CD4-positive, alpha-beta T cell treated with Interleukin-2 at 100 ng/mL for 4 hours (primary cell): Measurements from ENCODE around the gene PRDM2.

Experiments used
- DNase-seq: peaks from one replicate; pipeline ENCODE4 v3.0.0-alpha.2; 2020; ENCODE audit warnings: low spot score

PRDM2 gene

DNA sequence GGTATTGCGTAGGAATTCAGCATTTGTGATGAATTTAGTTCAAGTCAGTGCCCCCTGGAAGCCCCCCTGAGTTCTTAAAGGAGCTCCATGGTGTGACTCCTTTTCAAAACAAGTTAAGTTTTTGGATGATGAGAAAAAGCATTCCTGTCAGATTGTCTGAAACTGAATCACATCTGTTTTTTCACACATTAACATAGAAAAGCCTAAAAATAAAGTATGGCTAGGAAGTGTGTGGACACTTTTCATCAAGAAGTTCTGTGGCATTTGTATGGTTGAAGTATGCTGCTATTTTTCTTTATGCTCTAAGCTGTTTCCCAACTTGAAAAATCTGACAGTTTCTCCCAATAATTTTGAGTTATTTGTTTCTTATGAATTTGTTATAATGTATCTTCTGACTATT is 33.7 kb downstream of the PRDM2 start:
- DNase-seq: no peak

DNA sequence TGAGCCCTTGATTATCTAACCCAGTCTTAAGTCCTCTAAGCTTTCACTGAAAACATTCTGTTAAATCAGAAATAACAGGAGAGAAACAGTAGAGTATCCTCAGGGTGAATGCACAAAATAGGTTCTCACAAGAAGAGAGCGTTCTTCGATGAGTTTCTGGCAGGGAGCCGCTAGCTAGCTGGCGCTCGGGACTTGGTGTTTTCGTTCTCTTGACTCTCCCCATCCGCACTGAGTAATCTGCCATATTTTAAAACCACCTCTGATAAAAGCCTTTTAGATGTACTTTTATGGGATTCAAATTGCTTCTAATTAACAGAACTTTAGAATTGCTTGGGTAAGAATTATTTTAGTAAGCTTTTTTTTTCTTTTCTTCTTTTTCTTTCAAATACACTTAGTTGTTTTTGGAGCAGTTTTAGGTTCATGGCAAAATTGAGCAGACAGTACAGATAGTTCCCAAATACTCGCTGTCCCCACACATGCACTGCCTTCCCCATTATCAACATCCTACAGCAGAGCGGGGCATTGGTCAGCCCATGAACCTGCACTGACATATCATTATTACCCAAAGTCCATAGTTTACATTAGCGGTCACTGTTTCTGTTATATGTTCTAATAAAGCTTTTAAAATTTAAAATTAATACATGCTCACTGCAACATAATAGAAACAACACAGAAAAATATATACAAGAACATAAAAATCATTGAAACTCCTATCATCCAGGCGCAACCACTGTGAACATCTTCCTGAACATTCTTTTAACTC is 35.4 kb downstream of the PRDM2 start:
- no peak for DNase-seq

DNA sequence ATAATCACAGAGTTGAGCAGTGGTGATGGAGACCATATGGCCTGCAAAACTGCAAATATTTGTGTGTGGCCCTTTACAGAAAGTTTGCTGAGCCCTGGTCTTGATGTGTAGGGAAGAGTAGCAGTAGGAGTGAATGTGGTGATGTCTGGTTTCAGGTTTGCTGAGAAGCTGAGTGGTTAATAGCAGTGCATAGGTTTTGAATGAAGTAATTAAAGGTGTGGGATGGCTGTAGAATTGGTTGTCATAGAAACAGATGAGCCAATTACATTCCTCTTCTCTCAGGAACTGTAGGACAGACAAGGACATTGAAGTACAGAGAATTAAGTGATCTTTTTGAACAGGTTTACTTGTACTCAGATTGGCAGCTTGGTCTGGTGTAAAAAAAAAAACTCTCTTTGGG is 37.4 kb downstream of the PRDM2 start:
- DNase-seq: no peak

DNA sequence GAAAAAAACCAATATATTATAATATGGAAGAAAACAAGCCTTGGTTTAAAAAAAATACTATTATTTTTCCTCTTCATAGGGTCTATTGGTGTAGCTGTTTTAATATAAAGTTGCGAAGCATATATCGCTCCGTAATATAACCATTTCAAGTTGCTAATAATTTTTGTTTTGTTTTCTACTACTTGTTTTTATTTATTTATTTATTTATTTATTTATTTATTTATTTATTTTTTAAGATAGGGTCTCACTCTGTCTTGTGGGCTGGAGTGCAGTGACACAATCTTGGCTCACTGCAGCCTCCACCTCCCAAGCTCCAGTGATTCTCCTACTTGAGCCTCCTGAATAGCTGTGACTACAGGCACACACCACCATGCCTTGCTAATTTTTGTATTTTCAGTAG is 46.4 kb downstream of the PRDM2 start:
- DNase-seq: no peak

DNA sequence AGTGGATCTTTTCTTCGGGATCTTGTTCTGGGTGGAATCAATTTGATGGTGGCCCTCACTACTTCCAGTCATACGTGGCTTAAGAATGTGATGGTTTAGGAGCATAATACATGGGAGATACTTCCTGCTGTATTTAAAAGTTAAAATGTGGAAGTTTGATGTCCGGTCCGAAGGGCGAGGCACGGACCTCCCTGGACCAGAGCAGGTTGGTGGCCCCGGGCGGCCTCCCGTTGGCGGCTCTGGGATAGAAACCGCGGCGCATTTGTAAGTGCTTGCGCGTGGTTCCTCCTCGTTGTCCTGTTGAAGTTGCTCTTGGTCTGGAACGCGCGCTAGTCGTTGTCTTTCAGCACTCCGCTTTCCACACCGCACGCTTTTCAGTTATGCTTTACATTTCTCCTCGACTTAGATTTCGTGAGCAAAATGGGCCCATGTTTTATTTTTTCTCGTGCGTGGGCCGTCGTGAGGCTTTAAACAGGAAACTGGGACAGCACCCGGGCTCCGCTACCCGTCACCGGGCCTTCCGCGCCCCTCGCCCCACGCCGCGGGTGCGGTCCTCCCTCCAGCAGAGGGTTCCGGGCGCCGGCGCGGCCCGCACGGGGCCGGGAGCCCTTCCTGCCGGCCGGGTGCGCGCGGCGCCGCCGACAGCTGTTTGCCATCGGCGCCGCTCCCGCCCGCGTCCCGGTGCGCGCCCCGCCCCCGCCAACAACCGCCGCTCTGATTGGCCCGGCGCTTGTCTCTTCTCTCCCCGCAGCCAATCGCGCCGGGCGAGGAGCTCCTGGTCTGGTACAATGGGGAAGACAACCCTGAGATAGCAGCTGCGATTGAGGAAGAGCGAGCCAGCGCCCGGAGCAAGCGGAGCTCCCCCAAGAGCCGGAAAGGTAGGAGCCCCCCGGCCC is 48.9 kb downstream of the PRDM2 start:
- peak; percentile 97 for DNase-seq

DNA sequence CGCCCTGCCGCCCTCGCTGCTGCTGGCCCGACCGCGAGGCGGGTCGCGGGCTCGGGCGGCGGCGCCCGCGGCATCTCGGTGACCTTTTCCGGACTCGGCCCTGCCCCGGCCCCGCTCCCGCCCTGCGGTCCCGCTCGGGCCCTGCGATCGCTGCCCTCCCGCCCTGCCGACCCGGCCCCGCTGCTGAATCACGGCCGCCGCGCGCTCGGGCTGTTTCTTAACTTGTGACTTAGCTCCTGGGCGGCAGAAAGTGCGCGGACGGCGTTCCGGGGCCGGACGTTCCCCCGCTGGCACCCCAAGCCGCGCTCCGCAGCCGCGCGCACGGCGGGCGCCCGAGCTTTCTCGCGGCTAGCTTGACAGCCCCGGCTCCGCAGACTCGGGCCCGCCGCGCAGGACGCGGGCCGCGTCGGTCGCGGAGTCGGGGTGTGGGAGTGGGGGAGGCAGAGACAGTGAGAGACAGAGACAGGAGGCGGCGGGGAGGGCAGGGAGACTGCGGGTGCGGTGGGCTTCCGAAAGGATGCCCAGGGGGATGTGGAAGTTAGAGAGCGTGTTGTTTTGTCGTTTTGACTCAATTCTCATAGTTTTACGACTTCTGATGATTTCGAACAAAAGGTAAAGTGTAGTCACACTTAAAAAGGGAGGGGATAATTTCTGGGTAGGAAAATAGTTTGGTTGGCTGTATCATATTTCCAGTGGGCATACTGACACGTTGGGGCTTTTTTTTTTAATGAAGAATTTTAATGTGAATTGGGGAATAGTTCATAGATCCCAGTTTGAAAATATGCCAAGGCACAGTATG is 49.8 kb downstream of the PRDM2 start:
- DNase-seq: peak; percentile 49

DNA sequence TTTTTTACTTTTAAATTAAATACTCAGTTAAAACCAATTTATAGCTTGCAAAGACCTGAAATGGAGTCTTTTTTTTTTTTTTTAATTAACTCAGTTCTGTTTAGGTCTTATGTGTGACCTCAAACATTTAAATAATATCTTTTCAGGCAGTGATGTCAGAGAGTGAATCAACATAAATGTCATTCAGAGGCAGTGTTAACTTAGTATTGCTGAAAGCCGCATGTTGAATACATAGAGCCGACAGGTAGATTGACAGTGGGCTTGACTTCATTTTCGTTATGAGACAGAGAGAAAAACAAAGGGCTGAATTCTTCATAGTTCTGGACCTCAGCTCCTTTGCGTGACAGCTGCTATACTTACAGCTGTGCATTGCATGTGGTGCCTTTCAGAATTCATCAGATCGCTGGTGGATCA is 51.5 kb downstream of the PRDM2 start:
- DNase-seq: no peak

DNA sequence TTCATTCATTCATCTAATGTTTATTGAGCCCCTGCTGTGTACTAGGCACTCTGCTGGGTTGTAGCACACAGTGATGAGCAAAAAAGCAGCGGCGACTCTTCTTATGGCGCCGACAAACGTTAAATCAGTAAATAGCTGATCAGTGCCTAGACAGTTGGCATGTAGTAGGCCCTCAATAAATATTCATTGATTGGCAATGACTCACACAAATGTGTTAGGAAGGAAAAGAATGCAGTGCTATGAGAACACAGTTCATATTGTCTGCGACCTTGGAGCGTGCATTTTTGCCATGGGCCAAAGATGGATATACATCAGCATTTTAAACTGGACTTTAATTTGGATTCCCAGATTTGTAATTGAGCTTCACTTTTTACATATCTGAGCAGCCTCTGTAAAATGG is 52.0 kb downstream of the PRDM2 start:
- DNase-seq: no peak

DNA sequence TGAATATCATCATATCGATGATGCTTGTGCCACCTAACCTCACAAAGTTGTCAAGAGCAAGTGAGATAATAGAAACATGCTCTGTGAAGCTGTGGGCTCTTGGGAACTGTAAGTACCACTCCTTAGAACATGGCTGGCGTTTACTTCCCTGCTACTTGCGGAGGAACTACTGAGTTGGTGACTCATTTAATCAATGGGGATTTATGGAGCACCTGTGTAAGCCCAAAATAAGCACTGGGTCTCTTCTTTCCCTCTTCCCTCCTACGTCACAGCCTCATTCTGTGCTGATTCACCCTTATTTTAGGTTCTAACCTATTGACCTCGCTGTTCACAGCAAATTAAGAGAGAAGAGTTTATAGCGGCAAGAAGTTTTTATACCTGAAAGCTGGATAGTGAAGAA is 52.9 kb downstream of the PRDM2 start:
- no peak for DNase-seq

DNA sequence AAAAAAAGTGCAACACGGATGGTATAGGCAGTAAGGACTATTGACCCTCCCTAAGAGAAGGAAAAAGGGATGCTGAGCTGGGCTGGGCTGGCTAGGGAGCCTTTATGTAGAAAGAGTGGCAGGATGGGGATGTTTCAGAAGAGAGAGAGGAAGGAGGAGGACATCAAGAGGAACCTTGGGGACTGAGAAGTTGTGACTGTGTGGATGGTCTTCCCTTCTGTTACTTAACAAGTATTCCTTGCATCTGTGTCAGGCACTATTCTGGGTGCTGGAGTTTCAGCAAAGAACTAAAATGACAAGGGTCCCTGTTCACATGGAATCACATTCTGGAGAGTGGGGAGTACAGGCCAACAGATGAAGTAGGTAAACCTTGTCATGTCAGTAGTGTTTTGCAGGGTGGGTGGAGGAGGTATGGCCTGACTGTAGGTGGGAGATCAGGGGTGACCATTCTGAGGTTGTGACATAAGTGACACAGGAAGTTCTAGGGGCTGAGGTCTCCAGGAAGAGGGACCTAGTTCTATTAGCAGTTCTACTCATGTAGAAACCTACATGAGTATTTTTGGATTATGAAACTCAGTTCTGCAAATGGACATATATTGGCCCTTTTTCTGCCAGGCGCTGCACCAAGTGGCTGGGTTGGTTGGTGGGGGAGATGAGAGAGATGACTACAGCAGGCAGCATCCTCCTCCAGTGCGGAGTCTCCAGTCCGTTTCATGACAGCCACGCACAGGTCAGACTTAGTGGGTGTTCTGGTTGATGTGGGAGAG is 53.8 kb downstream of the PRDM2 start:
- DNase-seq: no peak

DNA sequence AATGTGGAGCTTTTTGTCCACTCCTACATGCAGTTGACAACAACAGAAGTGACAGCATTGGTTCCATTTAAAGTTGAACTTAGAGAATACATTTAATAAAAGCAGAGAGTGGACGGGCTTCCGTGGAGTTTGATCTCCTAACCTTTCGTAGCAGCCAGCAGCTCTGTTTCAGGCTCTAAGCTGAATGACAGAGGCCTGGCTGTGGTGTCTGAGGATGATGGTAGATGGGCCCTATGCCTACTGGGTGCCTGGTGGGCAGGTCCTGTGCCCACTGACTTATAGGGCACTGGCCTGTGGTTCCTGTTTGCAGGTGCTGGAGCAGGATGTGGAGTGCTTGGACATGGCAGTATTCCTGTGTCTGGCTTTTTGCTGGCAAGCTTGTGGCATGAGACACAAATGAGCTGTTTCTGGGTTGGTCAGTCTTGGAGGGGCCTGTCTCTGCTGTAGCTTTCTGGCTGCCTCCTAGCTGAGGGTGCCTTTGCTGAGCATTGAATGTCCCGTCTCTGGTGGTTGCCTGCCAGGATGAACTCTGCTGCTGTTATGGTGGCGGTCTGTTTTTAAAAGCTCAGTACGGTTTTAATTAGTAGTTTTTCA is 54.6 kb downstream of the PRDM2 start:
- DNase-seq: no peak

DNA sequence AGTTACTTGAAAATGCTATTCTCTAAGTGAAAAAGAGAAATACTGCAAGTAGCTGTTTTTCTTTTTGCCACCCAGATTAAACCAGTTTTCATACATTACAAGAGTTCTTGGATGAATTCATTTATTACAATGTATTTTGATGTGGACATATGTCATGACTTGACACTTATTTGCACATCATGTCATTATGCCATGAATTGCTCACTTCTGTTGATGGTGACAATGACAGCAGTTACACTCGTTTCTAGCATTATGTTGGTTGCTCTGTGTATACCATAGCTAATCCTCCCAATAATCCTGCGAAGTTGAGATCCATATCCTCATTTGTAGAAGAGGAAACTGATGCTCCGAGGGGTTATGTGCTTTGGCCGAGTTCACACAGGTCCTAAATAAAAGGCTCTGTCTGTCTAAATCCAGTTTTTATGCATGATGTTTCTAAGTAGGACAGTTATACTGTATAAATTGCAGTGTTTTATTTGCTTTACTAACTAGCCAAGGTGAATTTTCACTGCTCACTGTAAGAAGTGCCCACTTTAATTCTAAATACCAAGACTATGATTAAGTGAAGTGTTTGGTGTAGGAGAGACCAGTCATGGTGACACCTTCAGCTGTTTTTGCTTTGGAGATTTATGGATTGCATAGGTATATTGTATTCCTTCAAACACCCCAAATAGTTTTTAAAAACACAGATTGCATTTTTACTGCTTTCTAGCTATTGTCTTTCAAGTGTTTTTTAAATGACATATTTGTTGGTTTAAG is 56.7 kb downstream of the PRDM2 start:
- DNase-seq: no peak

DNA sequence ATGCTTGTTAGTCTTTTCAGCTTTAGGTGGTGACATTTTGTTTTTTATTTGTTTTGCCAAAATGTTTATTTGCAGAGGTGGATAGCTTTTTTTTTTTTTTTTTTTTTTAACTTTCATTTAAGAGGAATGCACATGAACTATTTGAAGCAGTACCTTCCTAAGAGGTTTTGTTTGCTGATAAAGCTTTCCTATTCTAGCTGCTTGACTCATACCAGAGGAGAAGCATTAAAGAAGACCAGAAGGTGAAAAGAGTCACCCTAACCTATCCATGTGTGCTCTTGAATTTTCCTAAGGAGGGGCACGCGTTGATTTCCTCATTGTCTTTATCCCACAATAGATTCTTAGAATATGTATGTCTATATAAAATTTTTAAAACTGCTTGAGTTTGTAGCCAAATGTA is 57.7 kb downstream of the PRDM2 start:
- DNase-seq: no peak

DNA sequence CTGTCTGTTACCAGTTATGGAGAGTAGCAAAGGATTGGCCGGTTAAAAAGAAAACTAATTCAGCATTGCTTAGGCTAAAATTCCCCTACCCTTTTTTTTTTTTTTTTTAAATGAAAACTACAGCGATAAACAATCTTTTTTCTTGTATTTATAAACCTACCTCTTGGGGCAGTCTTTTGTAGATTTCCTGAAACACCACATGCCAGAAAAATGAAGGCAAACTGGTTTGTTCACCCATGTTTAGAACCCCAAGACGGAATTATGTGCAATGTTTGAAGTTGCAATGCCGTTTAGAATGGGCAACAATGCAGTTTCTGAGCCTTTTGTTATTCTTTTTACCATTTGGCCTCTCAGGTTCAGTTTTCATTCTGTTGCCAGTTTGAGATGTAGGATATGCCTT is 59.1 kb downstream of the PRDM2 start:
- DNase-seq: no peak

DNA sequence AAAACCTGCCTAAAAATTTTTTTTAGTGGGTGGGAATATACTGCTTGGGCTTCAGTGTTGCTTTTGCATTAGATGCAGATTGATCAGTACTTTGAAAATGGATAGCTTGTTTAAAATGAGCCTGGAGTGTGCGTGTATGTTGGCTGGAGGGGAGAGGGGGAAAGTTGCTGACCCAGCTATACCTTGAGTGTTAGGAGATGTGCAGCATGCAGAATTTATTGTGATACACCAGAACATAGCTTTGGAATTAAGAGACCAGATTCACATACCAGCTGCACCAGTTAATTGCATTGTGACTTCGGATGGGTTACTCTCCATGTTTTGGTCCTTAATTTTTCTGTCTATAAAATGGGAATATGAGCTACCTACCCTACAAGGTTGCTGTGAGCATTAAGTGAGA is 60.4 kb downstream of the PRDM2 start:
- no peak for DNase-seq

DNA sequence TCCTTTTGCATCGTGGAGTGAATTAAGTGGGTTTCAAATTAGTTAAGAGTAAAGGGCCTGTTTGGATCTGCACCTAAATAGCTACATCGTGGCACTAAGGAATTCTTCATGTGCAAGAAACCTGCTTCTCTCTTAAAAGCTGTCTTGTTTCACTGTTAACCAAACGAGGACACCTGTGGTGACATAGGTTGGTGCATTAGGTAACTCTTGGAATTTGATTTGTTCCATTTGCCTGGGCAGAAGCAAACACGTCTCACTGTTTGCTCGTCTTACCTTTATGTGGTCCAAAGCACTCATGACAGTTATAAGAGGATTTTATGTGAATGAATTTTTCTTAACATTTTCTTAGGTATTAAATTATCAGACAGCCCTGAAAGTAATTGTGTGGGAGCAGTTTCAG is 60.9 kb downstream of the PRDM2 start:
- no peak for DNase-seq

DNA sequence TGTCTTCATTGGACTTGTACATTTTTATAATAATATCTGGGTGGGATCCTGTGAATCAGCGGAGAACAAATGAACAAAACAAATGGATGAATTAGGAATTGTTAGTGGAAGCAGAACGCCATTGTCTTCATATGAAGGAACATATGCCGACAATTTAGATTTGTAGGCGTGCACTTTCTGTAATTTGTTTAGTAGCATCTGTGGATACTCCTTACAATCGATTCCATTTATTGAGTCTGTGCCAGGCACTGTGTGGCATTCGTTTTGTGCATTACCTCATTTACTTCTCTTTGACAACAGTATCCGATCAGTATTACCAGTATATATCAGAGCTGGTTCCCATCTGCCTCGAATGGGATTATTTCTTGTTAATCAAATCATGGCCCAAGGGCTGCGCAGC is 61.9 kb downstream of the PRDM2 start:
- no peak for DNase-seq

DNA sequence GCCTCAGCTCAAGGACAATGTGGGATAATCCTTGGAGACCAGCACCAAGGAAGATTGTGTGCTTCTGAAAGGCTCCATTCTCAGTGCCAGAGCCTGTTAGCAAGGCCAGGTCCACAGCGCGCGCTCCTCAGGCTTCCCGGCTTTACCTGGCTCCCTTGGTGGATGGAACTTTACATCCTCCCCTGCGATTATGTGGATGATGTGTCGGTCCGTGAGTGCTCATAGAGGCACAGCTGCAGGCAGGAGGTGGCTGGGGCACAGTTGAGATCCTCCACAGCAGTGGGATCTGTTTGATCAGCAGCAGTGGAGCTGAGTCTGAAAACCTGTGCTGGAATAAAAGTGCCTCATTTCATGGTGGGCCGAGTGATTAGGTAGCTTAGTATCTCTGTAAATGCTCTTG is 62.7 kb downstream of the PRDM2 start:
- DNase-seq: no peak

DNA sequence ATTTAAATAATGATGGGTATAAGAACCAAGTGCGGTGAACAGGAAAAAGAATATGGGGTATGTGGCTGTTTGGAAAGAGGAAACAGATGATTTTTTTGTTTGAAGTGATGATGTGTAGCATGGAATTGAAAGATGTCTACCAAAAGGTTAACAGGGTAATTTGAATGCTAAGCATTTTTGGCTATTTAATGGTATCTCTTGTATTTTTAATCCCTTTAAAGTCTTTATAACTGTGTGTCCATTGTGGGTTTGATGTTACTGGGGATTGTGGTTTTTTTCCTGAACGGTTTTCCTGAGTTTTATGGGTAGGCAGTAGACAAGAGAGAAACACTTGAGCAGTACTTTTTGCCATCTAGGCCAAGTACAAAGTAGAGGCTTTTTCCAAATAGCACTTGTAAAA is 63.2 kb downstream of the PRDM2 start:
- no peak for DNase-seq

DNA sequence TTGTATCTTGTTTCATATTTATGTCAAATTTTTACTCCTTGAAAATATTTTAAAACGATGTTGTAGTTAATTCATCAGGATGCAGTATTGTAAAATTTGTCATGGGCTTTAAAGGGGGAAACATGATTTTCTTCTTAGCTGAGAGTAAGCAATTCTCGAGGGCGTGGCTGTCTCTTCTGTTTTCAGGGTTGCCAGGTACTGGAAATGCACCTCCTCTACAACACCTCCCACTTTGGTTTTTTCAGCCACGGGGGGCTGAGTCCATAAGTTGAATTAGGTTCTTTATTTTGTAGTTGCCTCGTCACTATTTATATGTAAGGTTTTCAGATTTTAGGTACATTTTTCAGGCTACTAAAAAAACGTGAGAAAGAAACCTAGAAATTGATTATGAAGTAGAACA is 64.0 kb downstream of the PRDM2 start:
- DNase-seq: peak; percentile 24
